Measurements from ENCODE around the gene PAX3.

Gene PAX3

DNA sequence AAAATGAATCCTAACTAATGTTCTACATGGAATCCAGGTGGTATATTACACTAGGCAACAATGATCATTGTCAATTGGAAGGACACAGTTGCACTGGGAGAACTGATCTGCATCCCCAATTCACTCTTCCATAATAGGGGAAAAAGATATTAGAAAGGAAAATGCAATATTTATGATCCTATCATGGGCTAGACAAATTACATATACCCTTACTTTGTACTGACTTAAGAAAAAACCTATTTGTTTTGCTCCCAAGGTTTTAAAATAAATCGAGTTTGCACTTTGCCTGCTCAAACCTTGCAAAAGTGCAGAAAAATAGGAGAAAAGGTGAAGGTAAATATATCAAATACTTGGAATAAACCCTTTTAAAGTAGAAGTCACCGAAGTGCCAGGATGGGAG lies 11.0 kb upstream of the PAX3 start:
- no peak for DNase-seq

DNA sequence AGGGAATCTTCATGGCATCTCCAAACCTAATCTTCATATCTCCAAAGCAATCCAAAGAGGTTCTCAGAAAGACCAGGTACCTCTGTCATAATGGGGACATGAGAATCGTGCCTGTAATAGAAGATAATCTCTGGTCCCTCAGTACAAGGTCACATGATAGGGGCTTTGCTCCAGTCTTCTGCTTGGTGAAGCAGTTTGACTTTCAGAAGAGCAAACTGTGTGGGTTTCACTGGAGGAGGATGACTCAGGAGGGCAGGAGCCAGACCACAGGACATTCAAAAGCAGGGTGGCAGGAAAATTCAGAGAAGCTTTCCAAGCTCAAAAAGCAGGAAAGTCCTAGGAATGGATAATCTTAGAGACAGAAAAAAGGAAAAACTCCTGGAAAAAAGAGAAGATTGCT lies 10.6 kb upstream of the PAX3 start:
- DNase-seq, result no peak

DNA sequence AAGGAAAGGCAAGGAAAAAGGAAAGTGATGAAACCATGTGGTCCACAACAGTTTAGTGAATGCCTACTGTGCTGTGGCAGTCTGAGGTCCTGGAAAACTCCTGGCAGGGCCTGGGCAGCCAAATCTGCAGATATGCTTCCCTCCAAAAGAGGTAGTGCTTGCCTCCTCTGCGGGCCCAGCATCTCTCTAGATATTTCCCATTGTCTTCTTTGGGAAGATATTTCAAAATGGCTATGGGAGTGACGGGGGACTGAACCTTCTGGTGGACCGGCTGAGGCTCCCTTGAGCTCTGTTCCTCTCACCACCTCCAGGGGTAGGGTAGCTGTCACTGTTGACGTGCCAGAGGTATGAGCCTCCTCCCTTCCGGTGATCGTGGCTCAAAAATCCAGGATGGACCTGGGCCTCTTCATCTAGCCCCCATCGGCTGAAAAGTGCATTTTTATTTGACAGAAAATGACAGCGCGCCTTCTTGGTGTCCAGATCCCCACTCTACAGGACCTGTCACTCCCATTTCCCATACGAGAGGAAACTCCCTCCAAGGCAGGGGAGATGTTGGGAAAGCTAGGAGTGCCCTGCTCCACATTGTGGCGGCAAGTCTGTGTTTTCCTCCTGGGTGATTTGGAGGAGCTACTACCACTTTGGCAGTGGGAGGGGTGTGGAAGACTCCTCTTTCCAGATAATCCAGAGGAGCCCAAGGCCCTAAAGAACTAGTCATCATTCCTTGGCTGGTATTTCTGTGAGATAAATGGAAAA lies 9.4 kb upstream of the PAX3 start:
- no peak for DNase-seq

DNA sequence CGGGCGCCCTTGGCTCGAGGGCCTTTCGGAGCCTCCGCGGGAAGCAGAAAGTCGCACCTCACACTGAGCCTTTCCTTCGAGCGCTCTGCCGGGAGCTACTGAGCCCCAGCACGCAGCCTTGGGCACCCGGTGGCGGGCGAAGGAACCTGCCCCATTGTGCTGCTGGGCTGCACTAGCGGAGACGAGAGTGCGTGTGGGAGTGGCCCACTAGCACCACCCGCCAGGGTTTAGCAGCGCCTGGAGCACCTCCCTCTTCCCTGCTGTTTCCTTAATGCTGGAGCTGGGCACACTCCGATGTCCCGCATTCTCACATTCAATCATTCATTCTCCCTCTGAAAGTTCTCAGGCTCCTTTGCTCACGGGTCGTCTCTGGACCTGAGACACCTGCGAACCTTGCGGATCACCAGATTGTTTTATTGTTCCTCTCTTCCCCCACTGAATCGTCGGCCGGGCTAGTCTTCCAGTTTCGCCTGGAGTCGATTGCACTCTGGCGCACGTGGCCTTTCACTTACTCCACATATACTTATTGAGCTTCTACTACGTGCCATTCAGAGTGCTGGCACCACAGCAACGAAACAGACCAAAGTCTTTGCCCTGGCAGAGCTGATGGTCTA lies 8.5 kb upstream of the PAX3 start:
- DNase-seq, result no peak

DNA sequence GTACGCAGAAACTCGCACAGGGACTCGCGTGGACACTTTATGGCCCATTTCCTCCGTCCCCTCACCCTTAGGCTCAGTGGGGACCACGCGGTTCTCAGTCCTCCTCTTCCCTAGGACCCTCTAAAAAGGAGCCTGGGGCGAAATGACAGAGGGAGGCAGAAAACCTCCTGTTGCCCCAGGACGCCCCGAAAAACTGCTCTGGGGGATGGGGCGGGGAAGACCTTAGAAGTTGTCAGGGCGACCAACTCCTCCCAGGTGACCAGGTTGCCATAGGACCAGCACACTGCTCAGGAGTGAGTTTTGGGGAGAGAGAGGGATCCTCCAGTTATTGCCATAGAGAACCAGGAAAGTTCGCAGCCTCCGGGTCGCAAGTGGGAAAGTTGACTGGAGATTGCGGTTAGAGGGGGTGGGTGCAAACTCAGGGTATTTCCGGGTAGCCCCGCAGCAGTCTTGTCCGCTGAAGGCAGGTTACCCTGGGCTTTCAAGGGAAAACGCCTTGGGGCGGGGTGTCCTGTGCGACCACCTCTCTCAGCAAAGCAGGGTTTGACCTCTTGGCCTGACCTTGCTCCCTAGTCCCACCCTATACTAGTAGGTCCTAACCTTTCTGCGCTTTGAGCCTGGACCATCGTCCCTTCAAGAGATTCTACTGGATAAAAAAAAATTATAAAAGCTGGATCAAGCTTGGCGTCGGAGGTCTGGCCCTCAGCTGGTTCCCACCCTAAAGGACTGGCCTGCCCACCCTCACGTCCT lies 7.8 kb upstream of the PAX3 start:
- no peak for DNase-seq

DNA sequence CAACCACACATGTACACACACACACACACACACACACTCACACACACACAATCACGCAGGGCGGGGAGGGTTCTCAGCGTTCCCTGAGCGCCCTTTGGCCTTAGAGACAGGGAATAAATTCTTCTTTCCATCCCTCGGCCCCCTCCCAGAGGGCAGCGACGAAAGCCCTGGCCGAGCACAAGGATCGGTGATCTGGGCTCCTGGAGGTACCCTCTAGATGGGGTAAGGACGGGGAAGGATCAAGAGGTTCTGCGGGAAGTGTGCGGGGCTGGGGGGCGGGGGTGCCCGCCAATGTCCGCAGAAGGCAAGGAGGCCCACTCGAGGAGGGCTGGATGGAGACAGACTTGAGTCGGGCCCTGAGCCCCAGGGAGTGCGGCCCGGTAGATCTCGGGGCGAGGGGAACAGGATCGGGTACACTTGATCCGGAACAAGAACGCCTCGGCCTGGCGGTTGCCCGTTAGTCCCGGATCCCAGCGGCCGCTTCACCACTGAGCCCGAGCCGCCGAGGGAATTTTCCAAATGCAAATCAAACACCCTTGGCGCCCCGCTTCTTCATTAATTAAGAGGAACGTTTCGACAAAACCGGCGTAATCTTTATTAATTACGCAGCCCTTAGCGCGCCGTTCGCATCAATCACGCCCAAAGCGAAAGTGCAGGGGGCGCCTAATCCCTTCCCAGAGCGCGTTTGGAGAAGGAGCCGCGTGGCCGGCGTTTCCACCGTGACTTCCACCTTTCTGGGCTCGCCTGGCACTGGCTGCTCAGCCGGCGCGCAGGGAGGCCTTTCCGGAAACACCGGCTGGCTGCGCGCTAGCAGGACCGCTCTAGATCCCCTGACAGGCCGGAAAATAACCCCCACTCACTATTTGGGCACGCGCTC lies 7.0 kb upstream of the PAX3 start:
- no peak for DNase-seq

DNA sequence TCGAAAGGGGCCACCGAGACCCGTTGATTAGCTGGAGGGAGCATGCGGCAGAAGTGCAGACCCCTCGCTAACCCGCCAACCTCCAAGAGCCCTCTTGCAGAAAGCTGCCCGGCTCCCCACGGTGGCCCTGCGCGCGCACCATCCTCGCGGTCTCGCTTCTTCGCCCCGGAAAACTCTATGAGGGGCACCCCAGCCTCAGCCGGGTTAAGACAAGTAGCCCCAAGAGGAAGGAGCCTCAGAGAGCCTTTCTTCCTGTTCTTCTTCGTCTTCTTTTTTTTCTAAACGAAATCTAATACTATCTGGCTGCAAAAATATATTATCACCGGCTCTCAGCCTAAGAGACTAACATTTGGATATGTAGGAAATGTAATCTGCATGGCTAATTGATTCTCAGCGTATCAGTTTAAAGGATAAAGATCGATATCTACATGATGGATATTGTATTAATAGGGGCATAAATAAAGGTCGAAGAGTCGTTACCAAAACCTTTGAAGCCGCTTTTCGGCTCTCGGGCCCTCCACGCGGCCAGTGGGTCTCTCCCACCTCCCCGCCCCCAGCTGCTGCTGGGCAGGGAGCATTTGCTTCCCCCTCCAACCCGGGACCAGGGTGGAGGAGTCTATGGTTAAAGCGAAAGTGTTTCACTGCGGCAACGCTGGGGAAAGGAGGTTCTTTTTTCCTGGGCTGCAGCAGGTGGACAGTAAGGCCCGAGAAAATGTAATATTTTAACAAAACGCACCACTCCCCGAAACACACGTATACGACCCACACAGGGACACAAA lies 6.1 kb upstream of the PAX3 start:
- no peak for DNase-seq

DNA sequence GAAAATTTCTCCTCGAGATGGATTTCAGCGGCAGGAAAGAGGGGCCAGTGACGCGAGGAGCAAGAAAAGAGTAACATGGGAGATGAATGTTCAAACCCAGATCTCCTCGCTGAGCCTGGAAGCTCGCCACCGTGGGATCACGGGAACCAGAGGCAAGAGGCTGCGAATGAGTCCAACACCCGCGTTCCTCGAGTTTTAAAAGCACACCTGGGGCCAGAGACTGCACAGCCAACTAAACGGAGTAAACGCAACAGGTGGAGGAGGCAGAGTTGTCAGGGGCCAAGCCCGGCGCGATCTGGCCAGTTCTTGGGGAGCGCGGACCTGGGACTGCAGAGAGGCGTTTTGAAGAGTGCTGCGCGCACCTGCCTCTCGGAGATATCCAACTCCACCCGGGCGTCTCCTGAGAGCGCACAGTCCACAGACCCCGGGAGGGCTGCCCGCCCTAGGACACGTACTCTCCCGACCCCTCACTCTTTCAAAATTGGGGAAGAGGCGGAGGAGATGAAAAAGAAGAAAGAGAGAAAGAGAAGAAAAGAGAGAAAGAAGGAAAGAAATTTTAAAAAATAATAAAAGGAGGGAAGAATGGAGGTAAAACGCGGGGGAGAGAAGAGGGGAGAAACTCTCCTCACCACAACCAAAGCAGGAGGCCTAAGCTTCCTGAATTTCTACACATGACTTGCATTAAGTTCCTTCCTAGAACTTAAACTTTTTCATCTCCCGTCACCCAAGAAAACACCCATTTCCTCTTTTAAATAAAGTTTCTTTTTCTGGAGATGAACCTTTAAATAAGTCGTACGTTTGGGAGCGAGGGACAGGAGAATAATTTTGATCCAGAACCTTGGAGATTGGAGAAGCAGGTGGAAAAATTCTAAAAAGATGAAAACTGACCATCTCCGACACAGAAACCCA lies 5.3 kb upstream of the PAX3 start:
- DNase-seq, result no peak

DNA sequence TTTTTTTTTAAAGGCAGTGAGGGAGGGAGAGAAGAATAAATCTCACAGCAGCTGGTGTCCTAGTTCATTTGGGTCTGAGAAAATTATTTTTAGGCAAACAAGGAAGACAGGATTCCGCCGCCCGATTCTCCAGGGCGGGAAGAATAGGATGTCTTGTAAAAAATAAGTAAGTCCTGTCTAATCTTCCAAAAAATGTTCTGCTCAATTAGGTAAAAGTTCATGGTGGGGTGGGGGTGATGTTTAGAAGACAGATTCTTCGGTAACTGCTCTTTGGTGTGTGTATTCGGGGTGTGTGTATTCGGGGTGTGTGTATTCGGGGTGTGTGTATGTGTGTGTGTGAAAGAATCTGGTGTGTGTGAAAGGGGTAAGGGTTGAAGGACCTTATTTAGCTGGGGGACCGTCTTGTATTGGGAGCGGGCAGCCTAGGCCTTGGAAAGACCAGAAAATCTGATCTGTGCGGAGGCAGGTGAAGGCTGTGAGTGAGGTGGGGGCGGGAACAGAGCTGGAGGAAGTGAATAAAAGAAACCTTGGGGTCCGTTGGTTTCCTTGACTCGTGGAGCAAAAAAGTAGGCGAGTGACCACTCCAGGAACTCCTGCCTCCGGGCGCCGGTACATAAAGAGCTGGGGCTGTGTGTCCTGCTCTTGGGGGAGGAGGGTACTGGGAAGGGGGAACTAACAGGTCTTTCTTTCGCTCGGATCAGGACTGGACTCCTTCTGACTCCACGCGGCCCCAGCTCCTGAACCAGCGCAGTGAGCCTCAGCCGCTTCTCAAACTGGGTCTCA lies 4.4 kb upstream of the PAX3 start:
- no peak for DNase-seq

DNA sequence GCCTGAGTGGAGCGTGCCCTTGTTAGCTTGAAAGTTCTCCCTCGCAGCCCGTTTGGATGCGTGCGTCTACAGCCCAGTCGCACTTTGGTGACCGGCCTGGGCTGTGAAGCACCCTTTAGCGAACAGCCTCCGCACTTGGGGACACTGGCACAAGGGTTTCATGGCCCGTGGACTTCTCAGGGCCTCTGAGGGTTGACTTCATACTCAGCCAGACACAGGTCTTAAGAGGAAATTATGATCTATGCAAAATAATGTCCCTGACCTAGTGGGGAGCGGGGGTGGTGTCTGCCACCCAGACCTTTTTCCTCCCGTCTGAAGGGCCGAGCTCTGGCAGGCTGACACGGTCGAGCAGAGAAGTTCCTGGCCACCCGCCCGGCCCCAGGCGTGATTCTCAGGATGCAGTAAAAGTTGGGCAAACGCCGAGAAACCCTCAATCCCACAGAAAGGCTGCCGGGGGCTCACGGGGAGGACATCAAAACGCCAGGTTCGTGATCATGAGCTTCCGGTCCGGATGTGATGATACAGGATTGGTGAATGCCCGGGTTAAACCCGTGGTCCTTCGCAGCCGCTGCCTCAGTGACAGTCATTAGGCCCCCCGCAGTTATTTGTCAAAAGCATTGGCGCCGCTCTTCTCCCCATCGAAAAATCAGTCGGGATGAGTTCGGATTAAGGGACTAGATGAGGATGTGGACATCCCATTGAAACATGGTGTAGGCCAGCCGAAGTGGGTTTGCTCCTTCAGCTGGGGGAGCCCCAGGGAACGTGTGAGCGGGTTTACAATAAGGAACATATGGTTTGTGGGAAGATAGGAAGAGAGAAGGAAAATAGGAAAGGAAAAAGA lies 3.6 kb upstream of the PAX3 start:
- no peak for DNase-seq

DNA sequence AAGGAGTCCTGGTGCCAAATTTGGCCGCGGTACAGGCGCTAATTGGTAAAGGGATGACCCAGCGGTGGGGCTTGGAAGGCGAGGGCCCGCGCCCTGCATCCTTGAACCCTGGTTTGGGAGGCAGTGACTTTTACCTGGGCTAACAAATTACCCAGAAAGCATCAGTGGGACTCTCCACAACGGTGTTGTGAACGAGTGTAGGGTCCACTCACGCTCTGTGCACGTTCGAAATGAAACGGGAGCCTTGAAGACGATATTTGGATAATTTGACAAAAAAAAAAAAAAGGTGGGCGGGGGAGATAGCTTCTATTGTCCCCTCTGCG lies 3.0 kb upstream of the PAX3 start:
- DNase-seq, result no peak

DNA sequence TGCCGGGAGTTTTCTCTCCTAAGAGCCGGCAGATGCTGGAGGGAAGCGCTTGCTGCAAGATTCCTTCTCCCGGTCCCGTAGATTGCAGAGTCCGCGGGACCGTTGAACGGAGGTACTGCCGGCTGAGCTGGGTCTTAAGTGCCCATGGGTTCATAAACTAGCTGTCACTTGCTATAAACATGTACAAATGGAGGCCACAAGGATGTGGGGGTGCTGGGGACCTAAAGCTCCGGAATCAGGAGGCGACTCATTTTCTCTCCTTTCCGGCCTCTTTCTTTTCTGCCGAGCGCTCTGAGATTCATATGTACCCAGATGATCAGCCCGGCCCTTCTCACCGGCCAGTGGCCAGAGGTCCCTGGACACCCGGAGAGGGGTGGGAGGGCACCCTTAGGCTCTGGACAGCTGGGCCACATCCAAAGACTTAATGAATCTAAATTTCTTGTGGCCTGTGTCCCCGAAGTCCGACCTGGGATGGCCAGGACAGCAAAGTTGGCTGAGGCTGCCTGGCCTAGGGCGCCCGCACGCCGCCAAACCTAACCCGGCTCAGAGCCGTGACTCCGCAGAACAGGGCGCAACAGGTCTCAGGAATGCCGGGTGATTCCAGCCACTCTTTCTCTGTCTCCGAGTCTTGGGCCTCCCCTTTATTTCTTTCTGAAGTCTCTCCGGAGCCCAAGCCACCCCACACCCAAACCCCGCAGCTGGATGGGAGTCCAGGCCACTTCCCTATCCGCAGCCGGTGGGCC lies 2.4 kb upstream of the PAX3 start:
- DNase-seq, result no peak

DNA sequence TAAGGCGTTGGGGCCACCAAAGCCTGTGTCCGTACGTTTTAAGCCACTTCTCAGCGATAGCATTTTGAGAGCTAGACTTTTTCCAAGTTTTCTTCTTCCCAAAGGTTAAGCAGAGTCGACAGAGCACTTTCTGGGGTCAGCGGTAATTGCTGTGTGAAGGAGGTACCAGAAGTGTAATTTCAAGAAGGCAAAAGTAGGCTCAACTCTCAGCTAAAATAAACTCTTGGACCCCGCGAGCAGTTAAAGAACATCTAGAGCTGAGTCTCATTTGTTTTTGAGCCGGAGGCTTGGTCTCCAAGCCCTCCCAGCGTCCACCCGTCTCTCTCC lies 1.9 kb upstream of the PAX3 start:
- no peak for DNase-seq

DNA sequence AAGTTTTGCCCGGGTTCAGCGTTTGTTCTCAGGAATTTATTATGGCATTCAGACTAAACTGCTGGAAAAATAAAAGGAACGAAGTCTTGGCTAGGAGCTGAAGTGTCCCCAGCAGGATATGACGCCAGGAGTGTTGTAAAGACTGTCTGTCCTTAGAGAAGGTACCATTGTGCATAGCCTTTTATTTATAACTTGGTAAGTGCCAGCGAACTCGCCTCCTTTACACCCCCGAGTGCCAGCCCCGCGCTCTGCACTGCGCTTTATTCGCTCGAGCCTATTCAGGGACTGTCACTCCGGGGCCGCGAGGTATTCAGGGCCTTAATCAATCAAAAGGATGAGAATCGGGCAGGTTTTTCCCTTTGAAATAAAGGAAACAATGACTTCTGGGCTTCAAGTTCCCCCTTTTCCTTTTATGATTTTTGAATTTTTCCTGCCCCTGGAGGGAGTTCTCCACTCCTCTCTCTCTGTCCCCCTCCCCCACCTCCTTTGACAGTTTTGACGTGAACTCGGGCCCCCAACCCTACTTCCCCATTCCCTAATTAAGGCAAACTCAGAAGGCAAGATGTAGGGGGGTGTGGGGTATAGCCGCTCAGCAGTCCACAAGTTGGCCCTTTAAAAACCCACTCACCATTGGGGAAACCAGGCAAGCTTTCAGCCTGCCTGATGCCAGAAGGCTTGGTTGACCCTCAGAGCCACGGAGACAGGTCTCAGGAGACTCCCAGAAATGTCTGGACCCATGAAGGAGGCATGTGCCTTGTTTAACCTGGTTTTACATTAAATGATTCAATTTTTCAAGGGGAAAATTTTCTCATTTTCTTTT lies 1.3 kb upstream of the PAX3 start:
- no peak for DNase-seq

DNA sequence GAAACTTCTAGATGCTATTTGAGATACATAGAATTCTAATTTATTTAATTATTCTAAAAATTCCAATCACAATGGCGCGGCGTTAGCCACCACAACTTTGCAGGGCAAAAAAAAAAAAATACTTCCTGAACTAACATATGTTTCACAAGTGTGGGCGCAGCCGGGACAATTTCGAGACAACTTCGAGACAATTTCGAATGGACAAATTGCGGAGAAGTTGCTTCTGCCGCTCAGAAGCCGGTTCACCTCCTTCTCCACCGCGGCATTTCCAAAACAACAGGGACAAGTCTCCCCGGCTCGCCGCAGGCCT lies 842 bp downstream of the PAX3 start:
- DNase-seq, result no peak

DNA sequence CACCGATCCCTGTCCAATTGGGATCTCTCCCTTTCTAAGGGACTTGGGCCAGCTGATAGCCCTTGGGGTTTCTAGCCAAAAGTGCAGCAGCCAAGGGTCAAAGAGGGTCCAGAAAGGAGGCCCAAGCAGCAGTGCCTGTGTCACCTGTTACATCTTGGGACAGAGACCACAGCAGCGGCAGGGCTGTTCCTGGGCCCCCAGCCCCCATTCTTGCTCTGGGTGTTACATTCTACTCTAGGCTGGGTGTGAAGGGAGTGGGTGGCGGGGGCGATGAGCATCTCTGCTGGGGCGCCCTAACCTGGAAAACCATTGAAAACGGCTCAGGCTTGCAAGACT lies 1.2 kb downstream of the PAX3 start:
- DNase-seq, result no peak

DNA sequence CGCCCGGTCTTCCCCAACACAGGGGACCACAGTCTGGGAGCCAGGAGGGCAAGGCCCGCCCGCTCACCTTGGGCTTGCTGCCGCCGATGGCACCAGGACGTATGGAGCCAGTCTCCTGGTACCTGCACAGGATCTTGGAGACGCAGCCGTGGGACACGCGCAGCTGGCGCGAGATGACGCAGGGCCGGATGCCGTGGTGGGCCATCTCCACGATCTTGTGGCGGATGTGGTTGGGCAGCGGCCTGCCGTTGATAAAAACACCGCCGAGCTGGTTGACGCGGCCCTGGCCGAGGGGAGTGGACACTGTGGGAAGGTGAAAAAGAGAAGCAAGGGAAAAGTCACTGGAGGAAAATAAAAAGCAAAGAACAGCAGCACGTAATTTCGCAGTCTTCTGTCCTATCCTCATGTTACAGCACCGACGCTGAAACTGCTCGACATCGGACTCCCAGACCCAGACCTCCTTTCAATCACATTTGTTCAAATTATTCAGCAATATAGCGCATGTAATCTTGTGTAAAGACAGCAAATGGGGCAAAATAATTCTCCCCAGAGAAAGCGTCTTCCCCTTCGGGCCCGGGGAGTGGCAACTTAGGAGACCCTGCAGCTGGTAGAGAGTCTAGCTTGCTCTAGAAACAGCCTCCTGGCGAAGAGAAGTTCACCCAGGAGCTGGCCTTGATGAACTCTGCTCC lies 1.7 kb downstream of the PAX3 start:
- DNase-seq, result no peak

DNA sequence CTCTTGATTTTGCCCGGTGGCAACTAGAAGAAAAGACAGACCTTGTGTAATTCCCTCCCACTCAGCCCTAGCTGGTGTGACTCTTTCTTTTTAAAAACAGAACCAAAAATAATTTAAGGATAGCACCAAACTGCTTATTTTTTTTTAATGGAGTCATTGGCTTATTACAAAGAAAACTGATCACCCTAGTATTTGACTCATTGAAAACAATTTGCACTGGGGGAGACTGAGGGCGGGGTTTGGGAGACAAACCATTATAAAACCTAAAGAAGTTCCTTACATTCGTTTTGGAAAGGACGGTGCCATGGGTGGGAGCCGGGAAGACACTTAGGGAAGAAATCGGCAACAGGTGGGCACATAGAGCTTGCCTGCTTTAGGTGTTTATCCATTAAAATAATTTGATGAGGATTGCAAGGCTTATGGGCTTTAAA lies 2.5 kb downstream of the PAX3 start:
- DNase-seq, result no peak

Measured in activated CD4-positive, alpha-beta T cell treated with anti-CD3 and anti-CD28 coated beads, Interleukin-2, Interleukin-6, amounts not matched to agents 100 ng/mL and 50 ng/mL, durations not matched to agents 16 hours and 8 hours (primary cell).